HepG2 (cell line): ENCODE measurements around the gene LRIG1. TPM values are rescaled to one million over a fixed set of nuclear protein-coding genes. Genes with fewer than 3 reads are reported as not detected.

ENCODE experiments used
- ARID4A ChIP-seq: sonication (generic); formaldehyde crosslinking; IDR thresholded peaks from 2 replicates; pipeline ENCODE4 v1.5.0; 2020; ENCODE audit warnings: mild to moderate bottlenecking, missing genetic modification reagents, borderline replicate concordance
- ATRX ChIP-seq: sonication (generic); formaldehyde crosslinking; IDR thresholded peaks from 2 replicates; pipeline ENCODE4 v1.4.0; 2020; ENCODE audit warnings: missing genetic modification reagents, borderline replicate concordance
- CSRNP1 ChIP-seq: sonication (generic); formaldehyde crosslinking; IDR thresholded peaks from 2 replicates; pipeline ENCODE4 v1.8.1; 2023; ENCODE audit warnings: mild to moderate bottlenecking, missing genetic modification reagents
- IKZF1 ChIP-seq: fragments of 450-650 bp; IDR thresholded peaks from 2 replicates; pipeline ENCODE4 v1.7.1; 2016
- MED8 ChIP-seq: sonication (generic); formaldehyde crosslinking; IDR thresholded peaks from 2 replicates; pipeline ENCODE4 v1.8.1; 2023; ENCODE audit warnings: mild to moderate bottlenecking, missing genetic modification reagents; ENCODE audit not compliant: insufficient replicate concordance
- MTF2 ChIP-seq: sonication (generic); formaldehyde crosslinking; IDR thresholded peaks from 2 replicates; pipeline ENCODE4 v1.5.0; 2020; ENCODE audit warnings: missing genetic modification reagents, borderline replicate concordance
- MXD1 ChIP-seq: sonication (generic); formaldehyde crosslinking; IDR thresholded peaks from 2 replicates; pipeline ENCODE4 v1.4.0; 2020; ENCODE audit warnings: mild to moderate bottlenecking, missing genetic modification reagents
- MXI1 ChIP-seq: IDR thresholded peaks from 3 replicates; pipeline ENCODE4 v1.6.1; 2012; ENCODE audit warnings: low read depth, low read length, inconsistent platforms, borderline replicate concordance
- NKX3-1 ChIP-seq: sonication (generic); formaldehyde crosslinking; IDR thresholded peaks from 2 replicates; pipeline ENCODE4 v1.5.0; 2020; ENCODE audit warnings: missing genetic modification reagents
- PAF1 ChIP-seq: IDR thresholded peaks from 2 replicates; pipeline ENCODE4 v1.6.1; 2016; ENCODE audit warnings: missing genetic modification reagents, missing compliant biosample characterization
- RFX5 ChIP-seq: IDR thresholded peaks from 2 replicates; pipeline ENCODE4 v1.6.1; 2011; ENCODE audit warnings: low read depth, low read length, improper control_type of control experiment
- SALL2 ChIP-seq: sonication (generic); formaldehyde crosslinking; IDR thresholded peaks from 2 replicates; pipeline ENCODE4 v1.8.1; 2023; ENCODE audit warnings: mild to moderate bottlenecking, missing genetic modification reagents, inconsistent platforms
- SAP130 ChIP-seq: IDR thresholded peaks from 2 replicates; pipeline ENCODE4 v1.6.1; 2016; ENCODE audit warnings: low read depth
- SPEN ChIP-seq: sonication (generic); formaldehyde crosslinking; IDR thresholded peaks from 2 replicates; pipeline ENCODE4 v1.5.1; 2020; ENCODE audit warnings: low read depth, mild to moderate bottlenecking, missing genetic modification reagents
- SSRP1 ChIP-seq: IDR thresholded peaks from 2 replicates; pipeline ENCODE4 v1.6.1; 2016; ENCODE audit warnings: control low read depth
- TGIF2 ChIP-seq: IDR thresholded peaks from 2 replicates; pipeline ENCODE4 v1.6.1; 2016; ENCODE audit warnings: control low read depth, missing compliant biosample characterization
- U2AF2 ChIP-seq: fragments of 200-400 bp; formaldehyde crosslinking; IDR thresholded peaks from 2 replicates; pipeline ENCODE4 v1.6.1; 2017; ENCODE audit warnings: low read depth, mild to moderate bottlenecking, low read length
- ZBED4 ChIP-seq: sonication (generic); formaldehyde crosslinking; IDR thresholded peaks from 2 replicates; pipeline ENCODE4 v1.4.0; 2020; ENCODE audit warnings: missing genetic modification reagents, borderline replicate concordance
- ZBTB8A ChIP-seq: sonication (generic); formaldehyde crosslinking; IDR thresholded peaks from 2 replicates; pipeline ENCODE4 v1.4.0; 2020; ENCODE audit warnings: mild to moderate bottlenecking, low read depth, missing genetic modification reagents, borderline replicate concordance
- polyA plus RNA-seq, 8 experiments: library from polyadenylated mRNA; depleted of rRNA in 3 of 8; stranded (reverse) in 7 of 8; unstranded in 1 of 8; fragments of >200 nt; fragmentation: Illumina TruSeq in 4 of 8; extraction: Trizol in 4 of 8; gene quantifications; 2 replicates each; pipeline versions ENCODE4 v1.2.1 to v1.2.3, GENCODE V29; 2011 to 2016; ENCODE audit warnings: low read depth in 4 of 8, missing spikeins in 1 of 8, mixed read lengths in 1 of 8; ENCODE audit not compliant: insufficient read depth in 1 of 8
- total RNA-seq, 5 experiments: library from RNA; depleted of rRNA; stranded (reverse); fragments of >200 nt; fragmentation: Illumina TruSeq; extraction: Trizol; gene quantifications; 2 replicates each; pipeline ENCODE4 v1.2.3, GENCODE V29; 2016; ENCODE audit warnings: low read depth in 1 of 5

LRIG1 gene
- total and polyA plus RNA-seq, 2 of the 13 experiments (the other 11 are each of a cell fraction or from before 2014, with no cell fraction given), result 17.8 to 24.8 TPM

GRCh38 chr3:66481071-66482017, 19.5 kb downstream of the LRIG1 start (continued):
- TF ChIP-seq MXD1 (CRISPR knock-in tag) (no peak), TGIF2 (peak; percentile 81), SALL2 (CRISPR knock-in tag) (peak; percentile 83), ZBED4 (CRISPR knock-in tag) (peak; percentile 71; the same call in 1 of the 2 replicates), CSRNP1 (CRISPR knock-in tag) (no peak), SPEN (CRISPR knock-in tag) (peak; percentile 25; the same call in 1 of the 2 replicates), RFX5 (no peak), NKX3-1 (CRISPR knock-in tag) (peak; percentile 90; the same call in 1 of the 2 replicates), SAP130 (CRISPR knock-in tag) (peak; percentile 85), SSRP1 (CRISPR knock-in tag) (no peak; the same call in 1 of the 2 replicates), U2AF2 (no peak), ATRX (no peak), PAF1 (CRISPR knock-in tag) (no peak), MXI1 (peak; percentile 55; the same call in 1 of the 3 replicates), IKZF1 (no peak), MTF2 (CRISPR knock-in tag) (no peak), ARID4A (CRISPR knock-in tag) (peak; percentile 69; the same call in 1 of the 2 replicates), MED8 (CRISPR knock-in tag) (peak; percentile 78), ZBTB8A (CRISPR knock-in tag) (no peak; the same call in 1 of the 2 replicates)
